Upper lobe of left lung (tissue), 4 donors: ENCODE data around the gene SST.

Experiments used
- EP300 ChIP-seq, 4 donors: sonication (generic); formaldehyde crosslinking; IDR thresholded peaks; one replicate each; pipeline ENCODE4 v1.5.1; 2017; ENCODE audit warnings: antibody characterized with exemption in 4 of 4, control low read depth in 2 of 4
- POLR2A ChIP-seq, 4 donors: fragments of 450-650 bp; IDR thresholded peaks; one replicate each; pipeline ENCODE4 v1.5.1; 2016 to 2017; ENCODE audit warnings: antibody characterized with exemption in 4 of 4, mild to moderate bottlenecking in 2 of 4
- POLR2AphosphoS5 ChIP-seq, 2 donors: sonication (generic); formaldehyde crosslinking; IDR thresholded peaks; one replicate each; pipeline ENCODE4 v1.5.1; 2017; ENCODE audit warnings: antibody characterized with exemption in 2 of 2
- TF ChIP-seq, protein P1 (sequence below), 6 experiments: fragments of 450-650 bp in 4 of 6; fragments of 200-600 bp in 2 of 6; sonication (generic) in 2 of 6; IDR thresholded peaks; one replicate each; pipeline ENCODE4 v1.5.1; 2016 to 2019; ENCODE audit warnings: antibody characterized with exemption in 6 of 6

DNA sequence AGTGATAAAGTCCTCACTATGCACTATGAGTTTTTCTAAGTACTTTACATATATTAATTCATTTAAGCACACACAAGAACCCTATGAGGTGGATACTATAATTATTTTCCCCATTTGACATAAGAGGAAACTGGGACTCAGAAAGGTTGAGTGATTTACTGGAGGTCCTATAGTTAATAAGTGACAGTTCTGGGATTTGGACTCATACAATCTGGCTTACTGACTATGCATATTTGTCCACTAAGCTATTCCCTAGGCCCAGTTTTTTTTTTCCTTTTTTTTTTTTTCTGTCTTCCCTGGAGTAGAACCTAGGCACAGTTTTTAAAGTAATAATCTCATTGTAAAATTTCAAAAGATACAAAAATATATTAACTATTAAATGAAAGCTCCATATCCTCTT lies 38.5 kb upstream of the SST start:
- TF ChIP-seq, protein P1, sequence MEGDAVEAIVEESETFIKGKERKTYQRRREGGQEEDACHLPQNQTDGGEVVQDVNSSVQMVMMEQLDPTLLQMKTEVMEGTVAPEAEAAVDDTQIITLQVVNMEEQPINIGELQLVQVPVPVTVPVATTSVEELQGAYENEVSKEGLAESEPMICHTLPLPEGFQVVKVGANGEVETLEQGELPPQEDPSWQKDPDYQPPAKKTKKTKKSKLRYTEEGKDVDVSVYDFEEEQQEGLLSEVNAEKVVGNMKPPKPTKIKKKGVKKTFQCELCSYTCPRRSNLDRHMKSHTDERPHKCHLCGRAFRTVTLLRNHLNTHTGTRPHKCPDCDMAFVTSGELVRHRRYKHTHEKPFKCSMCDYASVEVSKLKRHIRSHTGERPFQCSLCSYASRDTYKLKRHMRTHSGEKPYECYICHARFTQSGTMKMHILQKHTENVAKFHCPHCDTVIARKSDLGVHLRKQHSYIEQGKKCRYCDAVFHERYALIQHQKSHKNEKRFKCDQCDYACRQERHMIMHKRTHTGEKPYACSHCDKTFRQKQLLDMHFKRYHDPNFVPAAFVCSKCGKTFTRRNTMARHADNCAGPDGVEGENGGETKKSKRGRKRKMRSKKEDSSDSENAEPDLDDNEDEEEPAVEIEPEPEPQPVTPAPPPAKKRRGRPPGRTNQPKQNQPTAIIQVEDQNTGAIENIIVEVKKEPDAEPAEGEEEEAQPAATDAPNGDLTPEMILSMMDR (IDR thresholded peaks at IDR 0.05), result no peak
- TF ChIP-seq POLR2A (IDR thresholded peaks at IDR 0.05) (no peak), POLR2AphosphoS5 (IDR thresholded peaks at IDR 0.05) (no peak), EP300 (IDR thresholded peaks at IDR 0.05) (no peak)
